Fibroblast of the aortic adventitia (primary cell): ENCODE results near the gene CUX1. TPM values are rescaled to one million over a fixed set of nuclear protein-coding genes. Genes with fewer than 3 reads are reported as not detected.
"Not testable (repeated sequence)": the region's sequence is repeated elsewhere in the genome, so short reads cannot be mapped to it uniquely, and the experiment has no call there.

Experiments
- DNase-seq: peaks from one replicate; pipeline ENCODE4 v3.0.0-alpha.2; 2010; ENCODE audit warnings: low read depth
- H3K4me3 ChIP-seq: 2 replicates; pipeline ENCODE4 v1.5.1; 2011; ENCODE audit warnings: low read depth, mild to moderate bottlenecking, control low read depth, low read length, moderate library complexity
- total RNA-seq: library from RNA; depleted of rRNA; stranded (reverse); fragments of >200 nt; gene quantifications from 2 replicates; pipeline ENCODE4 v1.2.3, GENCODE V29; 2012; ENCODE audit warnings: low replicate concordance
- TF ChIP-seq, protein P1 (sequence below): IDR thresholded peaks from 2 replicates; pipeline ENCODE4 v1.5.1; 2011; ENCODE audit warnings: mild to moderate bottlenecking, low read length, control low read depth, inconsistent platforms; ENCODE audit not compliant: insufficient read depth

The CUX1 gene
- total RNA-seq, 1 donor, result 44.2 TPM

- TF ChIP-seq, protein P1, sequence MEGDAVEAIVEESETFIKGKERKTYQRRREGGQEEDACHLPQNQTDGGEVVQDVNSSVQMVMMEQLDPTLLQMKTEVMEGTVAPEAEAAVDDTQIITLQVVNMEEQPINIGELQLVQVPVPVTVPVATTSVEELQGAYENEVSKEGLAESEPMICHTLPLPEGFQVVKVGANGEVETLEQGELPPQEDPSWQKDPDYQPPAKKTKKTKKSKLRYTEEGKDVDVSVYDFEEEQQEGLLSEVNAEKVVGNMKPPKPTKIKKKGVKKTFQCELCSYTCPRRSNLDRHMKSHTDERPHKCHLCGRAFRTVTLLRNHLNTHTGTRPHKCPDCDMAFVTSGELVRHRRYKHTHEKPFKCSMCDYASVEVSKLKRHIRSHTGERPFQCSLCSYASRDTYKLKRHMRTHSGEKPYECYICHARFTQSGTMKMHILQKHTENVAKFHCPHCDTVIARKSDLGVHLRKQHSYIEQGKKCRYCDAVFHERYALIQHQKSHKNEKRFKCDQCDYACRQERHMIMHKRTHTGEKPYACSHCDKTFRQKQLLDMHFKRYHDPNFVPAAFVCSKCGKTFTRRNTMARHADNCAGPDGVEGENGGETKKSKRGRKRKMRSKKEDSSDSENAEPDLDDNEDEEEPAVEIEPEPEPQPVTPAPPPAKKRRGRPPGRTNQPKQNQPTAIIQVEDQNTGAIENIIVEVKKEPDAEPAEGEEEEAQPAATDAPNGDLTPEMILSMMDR, result no peak
- no peak for DNase-seq
- no peak overlapping the region for H3K4me3 ChIP-seq
Observed at GRCh38 chr7:102129636-102130370, 312.4 kb downstream of the CUX1 start.

GRCh38 chr7:102132209-102132752, 314.9 kb downstream of the CUX1 start:
- DNase-seq, result no peak
- no peak overlapping the region for H3K4me3 ChIP-seq
- TF ChIP-seq, protein P1, result no peak

DNA sequence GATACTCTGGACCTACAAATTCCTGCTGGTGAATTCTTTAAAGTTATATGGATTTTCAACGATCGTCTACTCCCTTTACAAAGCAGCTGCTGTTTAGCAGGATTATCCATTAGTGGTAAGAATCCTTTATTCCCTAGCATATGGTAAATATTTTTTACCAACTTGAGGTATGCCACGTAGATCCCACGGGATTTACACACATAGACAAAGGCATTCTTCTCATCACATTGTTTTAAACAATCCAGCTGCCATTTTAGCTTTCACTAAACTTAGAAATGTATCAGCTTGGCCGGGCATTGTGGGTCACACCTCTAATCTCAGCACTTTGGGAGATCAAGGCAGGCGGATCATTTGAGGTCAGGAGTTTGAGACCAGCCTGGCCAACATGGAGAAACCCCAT, 321.2 kb downstream of the CUX1 start:
- H3K4me3 ChIP-seq, result no peak overlapping the region
- TF ChIP-seq, protein P1, result no peak
- no peak for DNase-seq

DNA sequence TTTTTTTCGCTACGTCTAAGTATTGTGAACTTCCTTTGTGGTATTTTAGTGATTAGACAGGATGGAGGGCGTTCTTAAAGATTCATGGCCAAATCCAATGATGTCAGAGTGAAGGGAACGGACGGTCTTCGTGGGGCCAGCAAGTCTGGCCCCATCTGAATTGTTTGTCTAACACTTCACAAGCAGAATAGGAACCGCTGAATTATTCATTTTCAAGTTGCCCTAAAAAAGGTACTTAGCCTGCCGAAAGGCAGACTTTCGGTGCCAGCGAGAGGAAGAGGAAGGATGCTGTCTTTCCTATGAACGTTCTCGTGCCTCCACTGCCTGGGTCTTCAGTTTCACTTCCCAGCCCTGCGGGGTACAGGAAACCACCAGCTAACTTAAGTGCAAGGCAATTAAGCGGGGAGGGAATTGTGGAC, 323.5 kb downstream of the CUX1 start:
- TF ChIP-seq, protein P1, result no peak
- no peak overlapping the region for H3K4me3 ChIP-seq

DNA sequence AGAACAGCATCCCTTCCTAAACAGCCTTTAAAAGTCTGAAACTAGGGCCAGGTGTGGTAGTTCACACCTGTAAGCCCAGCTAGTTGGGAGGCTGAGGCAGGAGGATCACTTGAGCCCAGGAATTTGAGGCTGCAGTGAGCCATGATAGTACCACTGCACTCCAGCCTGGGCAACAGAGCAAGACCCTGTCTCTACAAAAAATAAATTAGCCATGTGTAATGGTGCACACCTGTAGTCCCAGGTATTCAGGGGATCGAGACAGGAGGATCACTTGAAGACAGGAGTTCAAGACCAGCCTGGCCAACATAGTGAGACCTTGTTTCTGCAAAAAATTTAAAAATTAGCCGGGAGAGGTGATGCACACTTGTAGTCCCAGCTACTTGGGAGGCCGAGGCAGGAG, 325.0 kb downstream of the CUX1 start:
- DNase-seq, result not testable (repeated sequence)

More for the DNA sequence above, 323.5 kb downstream of the CUX1 start:
- DNase-seq, result no peak

DNA sequence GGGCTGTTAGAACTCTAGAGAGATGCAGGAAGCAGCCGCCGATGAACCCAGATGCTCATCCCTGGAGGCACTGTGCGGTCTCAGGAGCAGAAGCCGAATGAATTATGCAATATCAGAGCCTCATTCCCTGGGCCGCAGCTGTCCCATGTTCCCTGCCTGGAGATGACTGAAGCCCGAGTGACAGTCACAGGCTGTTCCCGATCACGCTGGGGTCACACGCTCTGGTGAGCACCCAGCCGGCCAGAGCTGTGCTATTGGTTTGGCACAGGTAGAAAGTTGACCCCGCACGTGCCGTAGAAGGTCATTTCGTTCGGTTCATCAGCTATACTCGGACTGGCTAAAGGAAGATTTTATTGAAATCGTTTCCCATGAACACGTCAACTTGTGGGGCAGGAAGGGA, 328.7 kb downstream of the CUX1 start:
- TF ChIP-seq, protein P1, result no peak
- DNase-seq, result no peak
- no peak overlapping the region for H3K4me3 ChIP-seq

More for the DNA sequence above, 325.0 kb downstream of the CUX1 start:
- not testable (repeated sequence) for H3K4me3 ChIP-seq

DNA sequence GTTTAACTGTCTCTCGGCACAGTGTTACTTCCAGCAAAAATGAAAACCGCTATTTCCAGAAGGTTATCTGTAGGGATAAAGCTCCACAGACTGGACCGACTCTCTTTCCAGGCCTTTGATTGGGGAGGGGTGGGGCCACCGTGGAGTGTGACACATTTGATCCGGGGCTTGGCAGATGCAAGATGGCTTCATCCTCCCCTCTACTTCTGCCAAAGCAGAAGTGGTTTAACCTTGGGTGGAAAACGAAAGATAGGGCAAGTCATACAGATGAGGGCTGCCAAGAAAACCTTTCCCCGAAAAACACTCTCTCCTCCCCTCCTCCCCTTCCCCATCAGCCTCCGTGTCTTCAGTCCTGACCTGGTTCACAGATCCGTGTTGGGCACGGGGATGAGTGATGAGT, 329.6 kb downstream of the CUX1 start:
- DNase-seq, result peak; percentile 87

More for the DNA sequence above, 329.6 kb downstream of the CUX1 start:
- TF ChIP-seq, protein P1, result no peak
- no peak overlapping the region for H3K4me3 ChIP-seq
